HTR-8/SVneo (cell line): ENCODE data around the gene CYP3A7.
A peak's percentile ranks its signal among the peaks of the same experiment; 100 is the strongest.
"Not testable (repeated sequence)": the region's sequence is repeated elsewhere in the genome, so short reads cannot be mapped to it uniquely, and the experiment has no call there.

Experiments used
- DNase-seq: peaks from one replicate; pipeline ENCODE4 v3.0.0; 2011; ENCODE audit warnings: low spot score, mixed read lengths; ENCODE audit not compliant: insufficient read length
- FAIRE-seq: peaks from 2 replicates; lab custom pipeline; 2011; peaks lifted over from hg19 to GRCh38; lab: Jason Lieb, UNC

The CYP3A7 gene

GRCh38 chr7:99713995-99714570 is 20.9 kb downstream of the CYP3A7 start:
- FAIRE-seq, result no peak
- DNase-seq, result no peak

- FAIRE-seq, result no peak
- DNase-seq, result no peak
Observed at GRCh38 chr7:99709838-99710578, 25.0 kb downstream of the CYP3A7 start.

- DNase-seq (no peak), FAIRE-seq (no peak)
Observed at GRCh38 chr7:99709260-99709659, 25.7 kb downstream of the CYP3A7 start.

- DNase-seq, result no peak
- no peak for FAIRE-seq
Observed at GRCh38 chr7:99707096-99707495, 27.9 kb downstream of the CYP3A7 start.

GRCh38 chr7:99699946-99700345 is 35.0 kb downstream of the CYP3A7 start:
- FAIRE-seq, result no peak
- DNase-seq, result no peak

GRCh38 chr7:99698867-99699730 is 35.9 kb downstream of the CYP3A7 start:
- DNase-seq, FAIRE-seq: not testable (repeated sequence)

- no peak for FAIRE-seq
- DNase-seq, result no peak
Observed at GRCh38 chr7:99694912-99695304, 40.1 kb downstream of the CYP3A7 start.

- DNase-seq (no peak), FAIRE-seq (no peak)
Observed at GRCh38 chr7:99694201-99694911, 40.6 kb downstream of the CYP3A7 start.

- no peak for DNase-seq
- no peak for FAIRE-seq
Observed at GRCh38 chr7:99693427-99694200, 41.4 kb downstream of the CYP3A7 start.

GRCh38 chr7:99693100-99693426 is 41.9 kb downstream of the CYP3A7 start:
- DNase-seq, result no peak
- no peak for FAIRE-seq

GRCh38 chr7:99692563-99692962 is 42.4 kb downstream of the CYP3A7 start:
- DNase-seq, FAIRE-seq: not testable (repeated sequence)

GRCh38 chr7:99691658-99692057 is 43.3 kb downstream of the CYP3A7 start:
- not testable (repeated sequence) for DNase-seq, FAIRE-seq

- DNase-seq, FAIRE-seq: not testable (repeated sequence)
Observed at GRCh38 chr7:99690918-99691317, 44.1 kb downstream of the CYP3A7 start.

- not testable (repeated sequence) for FAIRE-seq, DNase-seq
Observed at GRCh38 chr7:99685871-99686608, 49.0 kb downstream of the CYP3A7 start.

GRCh38 chr7:99685129-99685758 is 49.8 kb downstream of the CYP3A7 start:
- no peak for FAIRE-seq
- DNase-seq, result no peak

- DNase-seq, result no peak
- no peak for FAIRE-seq
Observed at GRCh38 chr7:99679400-99680191, 55.4 kb downstream of the CYP3A7 start, which contains the start of gene CYP3A5. Gene CYP3A5 (minus strand): TSS chr7:99679996. CDS start chr7:99679896, 100 bp downstream.

- DNase-seq (peak; percentile 17), FAIRE-seq (no peak)
Observed at GRCh38 chr7:99679032-99679399, 56.0 kb downstream of the CYP3A7 start.

- no peak for DNase-seq
- FAIRE-seq, result no peak
Observed at GRCh38 chr7:99677648-99678045, 57.3 kb downstream of the CYP3A7 start.
